CD14-positive monocyte (primary cell): ENCODE measurements around the gene PRKD1. TPM values are rescaled to one million over a fixed set of nuclear protein-coding genes. Genes with fewer than 3 reads are reported as not detected.

Source experiments
- DNase-seq, 3 donors: peaks; one replicate each; pipeline ENCODE4 v3.0.0-alpha.2; 2011 to 2022
- H2AFZ ChIP-seq: 2 replicates; pipeline ENCODE4 v1.6.0; 2012; ENCODE audit warnings: mild to moderate bottlenecking, low read depth, low read length, inconsistent platforms; ENCODE audit not compliant: insufficient read depth, poor library complexity, severe bottlenecking
- H3K27ac ChIP-seq, 2 donors: 1 replicate in 1 of 2; 2 replicates in 1 of 2; pipeline ENCODE4 v1.5.1; 2012 to 2013; ENCODE audit warnings: low read length in 2 of 2, control low read depth in 1 of 2, inconsistent platforms in 1 of 2, low read depth in 1 of 2, mild to moderate bottlenecking in 1 of 2
- H3K27me3 ChIP-seq, 2 donors: one replicate each; pipeline versions ENCODE4 v1.6.0 to v1.6.1; 2011 to 2013; ENCODE audit warnings: low read length in 2 of 2; ENCODE audit not compliant: control insufficient read depth in 2 of 2, insufficient read depth in 2 of 2
- H3K36me3 ChIP-seq, 2 donors: replicated peaks in 1 of 2; 1 replicate in 1 of 2; 2 replicates in 1 of 2; pipeline versions ENCODE4 v1.5.1 to v1.6.1; 2012 to 2013; ENCODE audit warnings: low read length in 2 of 2, control low read depth in 1 of 2, inconsistent platforms in 1 of 2, mild to moderate bottlenecking in 1 of 2; ENCODE audit not compliant: insufficient read depth in 2 of 2, control insufficient read depth in 1 of 2
- H3K4me1 ChIP-seq, 2 donors: 1 replicate in 1 of 2; 2 replicates in 1 of 2; pipeline versions ENCODE4 v1.5.1 to v1.6.1; 2012 to 2013; ENCODE audit warnings: low read length in 2 of 2, control low read depth in 1 of 2, inconsistent platforms in 1 of 2, mild to moderate bottlenecking in 1 of 2, moderate library complexity in 1 of 2; ENCODE audit not compliant: insufficient read depth in 2 of 2, control insufficient read depth in 1 of 2
- H3K4me2 ChIP-seq: replicated peaks from 2 replicates; pipeline ENCODE3; 2012; ENCODE audit warnings: low read length, moderate library complexity, mild to moderate bottlenecking; ENCODE audit not compliant: poor library complexity, severe bottlenecking; ENCODE audit errors: extremely low read depth
- H3K4me3 ChIP-seq, 3 experiments: fragments of 200-600 bp in 1 of 3; sonication (generic) in 1 of 3; replicated peaks in 1 of 3; 1 replicate in 2 of 3; 2 replicates in 1 of 3; pipeline ENCODE4 v1.5.1; 2011 to 2013; ENCODE audit warnings: low read length in 3 of 3, mild to moderate bottlenecking in 3 of 3, control low read depth in 2 of 3, low read depth in 2 of 3, inconsistent platforms in 1 of 3, moderate library complexity in 1 of 3
- H3K79me2 ChIP-seq: 2 replicates; pipeline ENCODE4 v1.6.0; 2012; ENCODE audit warnings: mild to moderate bottlenecking, control low read depth, inconsistent platforms, low read length, moderate library complexity; ENCODE audit not compliant: insufficient read depth
- H3K9ac ChIP-seq: 2 replicates; pipeline ENCODE4 v1.6.0; 2017; ENCODE audit warnings: low read length, mild to moderate bottlenecking; ENCODE audit not compliant: insufficient read depth, poor library complexity, severe bottlenecking
- H3K9me3 ChIP-seq, 2 donors: replicated peaks in 1 of 2; 1 replicate in 1 of 2; 2 replicates in 1 of 2; pipeline versions ENCODE4 v1.5.1 to v1.6.1; 2012 to 2013; ENCODE audit warnings: low read length in 2 of 2, control low read depth in 1 of 2; ENCODE audit not compliant: control insufficient read depth in 1 of 2, insufficient read depth in 1 of 2
- H4K20me1 ChIP-seq: 2 replicates; pipeline ENCODE4 v1.6.0; 2012; ENCODE audit warnings: mild to moderate bottlenecking, low read length, control low read depth, moderate library complexity; ENCODE audit not compliant: insufficient read depth
- H3K27ac Mint-ChIP-seq, 7 donors: one replicate each; pipeline ENCODE4 v1.8.0; 2020; ENCODE audit warnings: mild to moderate bottlenecking in 7 of 7, mixed read lengths in 7 of 7, moderate library complexity in 6 of 7, inconsistent platforms in 2 of 7
- H3K27me3 Mint-ChIP-seq, 3 donors: one replicate each; pipeline ENCODE4 v1.8.0; 2021 to 2022; ENCODE audit warnings: low read depth in 3 of 3, mild to moderate bottlenecking in 3 of 3, mixed read lengths in 3 of 3, moderate library complexity in 3 of 3, inconsistent platforms in 1 of 3
- H3K36me3 Mint-ChIP-seq, 2 donors: one replicate each; pipeline ENCODE4 v1.8.0; 2020; ENCODE audit warnings: mixed read lengths in 2 of 2, inconsistent platforms in 1 of 2, mild to moderate bottlenecking in 1 of 2
- H3K4me1 Mint-ChIP-seq: one replicate; pipeline ENCODE4 v1.8.0; 2020; ENCODE audit warnings: mild to moderate bottlenecking, mixed read lengths
- H3K4me3 Mint-ChIP-seq, 2 donors: one replicate each; pipeline ENCODE4 v1.8.0; 2020; ENCODE audit warnings: mild to moderate bottlenecking in 2 of 2, mixed read lengths in 2 of 2, moderate library complexity in 1 of 2
- H3K9me3 Mint-ChIP-seq, 7 donors: one replicate each; pipeline ENCODE4 v1.8.0; 2020 to 2022; ENCODE audit warnings: mixed read lengths in 7 of 7, mild to moderate bottlenecking in 6 of 7, moderate library complexity in 6 of 7, inconsistent platforms in 2 of 7
- WGBS: methylation state at CpG from one replicate; pipeline ENCODE4 v1.1.5; 2013; ENCODE audit warnings: missing lambda C conversion rate; ENCODE audit not compliant: insufficient coverage; 5-methylcytosine and 5-hydroxymethylcytosine counted together
- intact Hi-C, 2 donors: fragments of 100-400 bp; cut with micrococcal nuclease; formaldehyde crosslinking; loops; one replicate each; pipeline versions ENCODE4 v1.15.0 to v1.15.1; 2023
- polyA plus RNA-seq, 3 donors: library from polyadenylated mRNA; depleted of rRNA in 1 of 3; unstranded in 2 of 3; stranded (reverse) in 1 of 3; fragments of 300-500 nt in 2 of 3; fragments of >200 nt in 1 of 3; fragmentation: Illumina TruSeq in 2 of 3; gene quantifications; 1 replicate in 2 of 3; 2 replicates in 1 of 3; pipeline ENCODE4 v1.2.3, GENCODE V29; 2012 to 2021
- TF ChIP-seq, protein P1 (sequence below): fragments of 200-600 bp; IDR thresholded peaks from one replicate; pipeline ENCODE4 v1.8.0; 2022; ENCODE audit warnings: antibody characterized with exemption, mild to moderate bottlenecking

PRKD1 gene
- polyA plus RNA-seq, 3 donors, result not detected

DNA sequence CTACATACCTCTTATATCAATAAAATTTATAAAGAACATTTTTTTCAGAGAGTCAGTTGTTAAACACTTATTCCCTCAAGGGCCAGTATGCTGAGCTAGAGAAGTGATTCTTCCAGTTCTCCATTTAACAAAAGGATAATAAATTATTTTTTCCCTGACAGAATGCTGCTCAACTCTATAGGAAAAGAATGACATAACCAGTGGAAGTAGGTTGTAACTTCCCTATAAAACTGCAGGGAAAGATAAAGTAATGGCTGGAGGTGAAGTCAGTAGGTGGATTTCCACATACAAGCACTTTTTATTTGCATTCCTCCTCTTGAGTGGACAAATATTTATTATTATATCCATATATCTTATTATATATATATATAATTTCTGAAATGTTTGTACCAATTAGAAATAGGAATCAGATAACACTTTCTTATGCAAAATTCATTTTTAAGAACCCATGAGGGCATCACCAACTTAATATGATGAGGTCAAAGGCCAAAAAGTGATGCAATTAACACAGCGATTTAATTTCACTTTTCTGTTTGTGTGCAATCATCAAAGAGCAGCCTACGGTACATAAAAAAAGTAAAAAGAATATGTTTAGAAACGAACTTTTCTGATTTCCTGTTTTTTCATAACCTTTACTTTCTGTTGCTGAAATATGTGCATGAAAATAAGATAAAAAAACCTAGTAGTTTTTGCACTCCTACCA is 175.3 kb downstream of the PRKD1 start:
- H3K4me3 ChIP-seq, result no peak overlapping the region
- WGBS, result no CpG with 5 or more reads among the region's 3 CpGs
- Mint-ChIP-seq H3K36me3 (no peaks in the 10 kb centered on the region), H3K4me3 (no peak overlapping the region), H3K4me1 (no peaks in the 10 kb centered on the region), H3K27me3 (peaks cover 0 to 2% (median 0%) of the 10 kb centered on the region in 3 donors), H3K9me3 (peaks cover 0 to 3% (median 0%) of the 10 kb centered on the region in 7 donors), H3K27ac (no peak overlapping the region)
- H3K4me2 ChIP-seq, result no peak overlapping the region
- H3K27ac ChIP-seq, result no peak overlapping the region
- DNase-seq, result no peak
- no peaks in the 10 kb centered on the region for H4K20me1 ChIP-seq
- TF ChIP-seq, protein P1, sequence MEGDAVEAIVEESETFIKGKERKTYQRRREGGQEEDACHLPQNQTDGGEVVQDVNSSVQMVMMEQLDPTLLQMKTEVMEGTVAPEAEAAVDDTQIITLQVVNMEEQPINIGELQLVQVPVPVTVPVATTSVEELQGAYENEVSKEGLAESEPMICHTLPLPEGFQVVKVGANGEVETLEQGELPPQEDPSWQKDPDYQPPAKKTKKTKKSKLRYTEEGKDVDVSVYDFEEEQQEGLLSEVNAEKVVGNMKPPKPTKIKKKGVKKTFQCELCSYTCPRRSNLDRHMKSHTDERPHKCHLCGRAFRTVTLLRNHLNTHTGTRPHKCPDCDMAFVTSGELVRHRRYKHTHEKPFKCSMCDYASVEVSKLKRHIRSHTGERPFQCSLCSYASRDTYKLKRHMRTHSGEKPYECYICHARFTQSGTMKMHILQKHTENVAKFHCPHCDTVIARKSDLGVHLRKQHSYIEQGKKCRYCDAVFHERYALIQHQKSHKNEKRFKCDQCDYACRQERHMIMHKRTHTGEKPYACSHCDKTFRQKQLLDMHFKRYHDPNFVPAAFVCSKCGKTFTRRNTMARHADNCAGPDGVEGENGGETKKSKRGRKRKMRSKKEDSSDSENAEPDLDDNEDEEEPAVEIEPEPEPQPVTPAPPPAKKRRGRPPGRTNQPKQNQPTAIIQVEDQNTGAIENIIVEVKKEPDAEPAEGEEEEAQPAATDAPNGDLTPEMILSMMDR, result no peak
- no peaks in the 10 kb centered on the region for H3K36me3 ChIP-seq
- H3K9me3 ChIP-seq, result no peaks in the 10 kb centered on the region
- intact Hi-C loops, result no loop called here
- H2AFZ ChIP-seq, result no peak overlapping the region
- no peak overlapping the region for H3K9ac ChIP-seq
- H3K79me2 ChIP-seq, result no peaks in the 10 kb centered on the region
- no peaks in the 10 kb centered on the region for H3K27me3 ChIP-seq
- H3K4me1 ChIP-seq, result no peaks in the 10 kb centered on the region

DNA sequence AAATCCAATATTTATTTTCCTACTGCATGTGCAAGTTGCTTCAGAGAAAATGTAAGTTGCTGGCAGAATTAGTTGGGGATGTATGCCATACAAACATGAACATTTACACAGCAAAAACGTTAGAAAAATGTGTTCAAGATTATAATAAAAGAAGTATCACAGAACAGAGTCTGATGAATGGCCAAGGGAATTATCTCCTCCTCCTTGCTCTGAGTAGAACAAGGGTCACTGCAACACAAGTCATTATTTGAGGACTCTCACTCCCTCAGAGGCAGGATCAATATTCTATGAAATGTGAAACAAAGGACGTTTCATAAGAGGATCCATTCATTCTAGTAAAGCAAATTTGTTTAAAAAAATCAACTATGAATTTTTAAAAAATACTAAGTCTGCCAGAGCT is 177.8 kb downstream of the PRKD1 start:
- no peak overlapping the region for H3K27ac ChIP-seq
- no peak overlapping the region for H3K27ac Mint-ChIP-seq
- H3K4me3 Mint-ChIP-seq, result no peak overlapping the region
- no peak overlapping the region for H3K4me2 ChIP-seq
- no peaks in the 10 kb centered on the region for H3K27me3 ChIP-seq
- H4K20me1 ChIP-seq, result no peaks in the 10 kb centered on the region
- intact Hi-C loops, result no loop called here
- TF ChIP-seq, protein P1, result no peak
- no peak overlapping the region for H2AFZ ChIP-seq
- H3K4me1 Mint-ChIP-seq, result no peaks in the 10 kb centered on the region
- no peak overlapping the region for H3K9ac ChIP-seq
- no peaks in the 10 kb centered on the region for H3K36me3 Mint-ChIP-seq
- no peaks in the 10 kb centered on the region for H3K9me3 ChIP-seq
- DNase-seq, result no peak
- WGBS, result no CpG with 5 or more reads among the region's 2 CpGs
- H3K79me2 ChIP-seq, result no peaks in the 10 kb centered on the region
- H3K9me3 Mint-ChIP-seq, result peaks cover 0 to 5% (median 2%) of the 10 kb centered on the region in 7 donors
- peaks cover 0 to 2% (median 0%) of the 10 kb centered on the region in 3 donors for H3K27me3 Mint-ChIP-seq
- no peak overlapping the region for H3K4me3 ChIP-seq
- no peaks in the 10 kb centered on the region for H3K4me1 ChIP-seq
- no peaks in the 10 kb centered on the region for H3K36me3 ChIP-seq
